K562 (cell line): ENCODE measurements around the gene MRPL16. TPM values are rescaled to one million over a fixed set of nuclear protein-coding genes. Genes with fewer than 3 reads are reported as not detected.
A peak's percentile ranks its signal among the peaks of the same experiment; 100 is the strongest.

Experiments used
- CBFA2T3 ChIP-seq: fragments of 450-650 bp; IDR thresholded peaks from 2 replicates; pipeline ENCODE4 v1.6.1; 2017
- DMBX1 ChIP-seq: fragments of 250-450 bp; sonication (Bioruptor Pico); IDR thresholded peaks from 2 replicates; pipeline ENCODE4 v1.8.0; 2022; ENCODE audit warnings: inconsistent platforms, mild to moderate bottlenecking, moderate library complexity, borderline replicate concordance
- DNMT1 ChIP-seq: fragments of 450-650 bp; IDR thresholded peaks from 2 replicates; pipeline ENCODE4 v1.6.1; 2016; ENCODE audit warnings: antibody characterized with exemption, mild to moderate bottlenecking
- FOXA1 ChIP-seq: fragments of 450-650 bp; IDR thresholded peaks from 2 replicates; pipeline ENCODE4 v1.6.1; 2016; ENCODE audit warnings: mild to moderate bottlenecking, borderline replicate concordance
- FOXJ3 ChIP-seq: sonication (generic); formaldehyde crosslinking; IDR thresholded peaks from 2 replicates; pipeline ENCODE4 v1.4.0; 2020; ENCODE audit warnings: mild to moderate bottlenecking, missing genetic modification reagents
- GABPB1 ChIP-seq: sonication (generic); formaldehyde crosslinking; IDR thresholded peaks from 2 replicates; pipeline ENCODE4 v1.8.0; 2022; ENCODE audit warnings: mild to moderate bottlenecking, missing genetic modification reagents
- GTF2F1 ChIP-seq: IDR thresholded peaks from 2 replicates; pipeline ENCODE4 v1.6.1; 2011; ENCODE audit warnings: low read depth, low read length, improper control_type of control experiment
- HDAC1 ChIP-seq, 2 experiments: fragments of 450-650 bp; IDR thresholded peaks; 2 replicates each; pipeline ENCODE4 v1.6.1; 2016 to 2017; ENCODE audit warnings: inconsistent platforms in 1 of 2, mild to moderate bottlenecking in 1 of 2, moderate library complexity in 1 of 2
- JUND ChIP-seq, 2 experiments: IDR thresholded peaks; 2 replicates in 1 of 2; 3 replicates in 1 of 2; pipeline ENCODE4 v1.6.1; 2011; ENCODE audit warnings: borderline replicate concordance in 2 of 2, low read depth in 2 of 2, low read length in 2 of 2, improper control_type of control experiment in 1 of 2, missing biosample characterization in 1 of 2, missing genetic modification characterization in 1 of 2, missing genetic modification reagents in 1 of 2
- KDM1A ChIP-seq, 2 experiments: fragments of 450-650 bp; IDR thresholded peaks; 2 replicates each; pipeline ENCODE4 v1.6.1; 2016; ENCODE audit warnings: mild to moderate bottlenecking in 2 of 2
- MAX ChIP-seq: sonication (generic); formaldehyde crosslinking; IDR thresholded peaks from 2 replicates; pipeline ENCODE4 v1.9.0; 2022; ENCODE audit warnings: mild to moderate bottlenecking, missing genetic modification reagents
- MED1 ChIP-seq: sonication (generic); formaldehyde crosslinking; IDR thresholded peaks from 2 replicates; pipeline ENCODE4 v1.8.1; 2023; ENCODE audit warnings: missing genetic modification reagents, borderline replicate concordance
- MLX ChIP-seq, 2 experiments: fragments of 450-650 bp in 1 of 2; sonication (generic) in 1 of 2; formaldehyde crosslinking; conservative IDR thresholded peaks; 2 replicates each; pipeline versions ENCODE4 v1.4.0 to v1.8.1; 2020 to 2022; ENCODE audit warnings: mild to moderate bottlenecking in 1 of 2, missing genetic modification reagents in 1 of 2
- RBM22 ChIP-seq: fragments of 200-400 bp; formaldehyde crosslinking; IDR thresholded peaks from 2 replicates; pipeline ENCODE4 v1.6.1; 2018; ENCODE audit warnings: low read length, low read depth; ENCODE audit not compliant: poor library complexity, severe bottlenecking
- RCOR1 ChIP-seq, 2 experiments: IDR thresholded peaks; 2 replicates each; pipeline ENCODE4 v1.6.1; 2012; ENCODE audit warnings: low read depth in 2 of 2, low read length in 2 of 2, borderline replicate concordance in 1 of 2, improper control_type of control experiment in 1 of 2
- SETDB1 ChIP-seq: IDR thresholded peaks from one replicate; pipeline ENCODE4 v1.6.1; 2012; ENCODE audit warnings: low read length, control low read depth, inconsistent platforms
- SMAD1 ChIP-seq: fragments of 150-350 bp; IDR thresholded peaks from 2 replicates; pipeline ENCODE4 v1.6.1; 2014; ENCODE audit warnings: low read length, low read depth; ENCODE audit not compliant: partially characterized antibody
- SMARCC2 ChIP-seq: fragments of 450-650 bp; IDR thresholded peaks from 2 replicates; pipeline ENCODE4 v1.6.1; 2017; ENCODE audit warnings: antibody characterized with exemption, moderate library complexity, mild to moderate bottlenecking, low read depth
- SNRNP70 ChIP-seq: fragments of 200-400 bp; formaldehyde crosslinking; optimal IDR thresholded peaks from 2 replicates; pipeline ENCODE3; 2017; ENCODE audit warnings: low read depth, low read length
- TAF15 ChIP-seq: fragments of 200-400 bp; formaldehyde crosslinking; IDR thresholded peaks from 2 replicates; pipeline ENCODE4 v1.6.1; 2017; ENCODE audit warnings: mild to moderate bottlenecking, low read depth, low read length, moderate library complexity
- THRA ChIP-seq: fragments of 450-650 bp; IDR thresholded peaks from 2 replicates; pipeline ENCODE4 v1.6.1; 2017; ENCODE audit warnings: mild to moderate bottlenecking, moderate library complexity
- ZNF263 ChIP-seq: sonication (generic); formaldehyde crosslinking; IDR thresholded peaks from 2 replicates; pipeline ENCODE4 v1.8.0; 2022; ENCODE audit warnings: mild to moderate bottlenecking, missing genetic modification reagents, borderline replicate concordance
- ZNF274 ChIP-seq: IDR thresholded peaks from 2 replicates; pipeline ENCODE4 v1.6.1; 2011; ENCODE audit warnings: low read depth, mild to moderate bottlenecking, low read length, moderate library complexity, borderline replicate concordance
- polyA plus RNA-seq, 8 experiments: library from polyadenylated mRNA; depleted of rRNA in 4 of 8; stranded (reverse) in 5 of 8; unstranded in 3 of 8; fragments of >200 nt; fragmentation: Nextera tagmentation in 2 of 8; fragmentation: Illumina TruSeq in 1 of 8; extraction: Ambion mirVana in 2 of 8; extraction: Trizol in 1 of 8; gene quantifications; 2 replicates each; pipeline versions ENCODE4 v1.2.1 to v1.2.3, GENCODE V29; 2011 to 2014; ENCODE audit warnings: inconsistent platforms in 1 of 8, missing spikeins in 1 of 8
- total RNA-seq, 7 experiments: library from RNA; depleted of rRNA in 6 of 7; stranded (reverse); fragments of >200 nt in 6 of 7; fragmentation: Illumina TruSeq in 2 of 7; extraction: Trizol in 2 of 7; gene quantifications; 2 replicates each; pipeline versions ENCODE4 v1.2.1 to v1.2.3, GENCODE V29; 2011 to 2021; ENCODE audit warnings: low replicate concordance in 1 of 7
- TF ChIP-seq, protein P1 (sequence below): fragments of 250-450 bp; sonication (Bioruptor Pico); IDR thresholded peaks from 2 replicates; pipeline ENCODE4 v1.9.0; 2021; ENCODE audit warnings: mild to moderate bottlenecking, inconsistent platforms

MRPL16 gene
- total and polyA plus RNA-seq, 9 of the 15 experiments (the other 6 are each of a cell fraction or from before 2014, with no cell fraction given) = 63.3 to 209 (median 157) TPM

DNA sequence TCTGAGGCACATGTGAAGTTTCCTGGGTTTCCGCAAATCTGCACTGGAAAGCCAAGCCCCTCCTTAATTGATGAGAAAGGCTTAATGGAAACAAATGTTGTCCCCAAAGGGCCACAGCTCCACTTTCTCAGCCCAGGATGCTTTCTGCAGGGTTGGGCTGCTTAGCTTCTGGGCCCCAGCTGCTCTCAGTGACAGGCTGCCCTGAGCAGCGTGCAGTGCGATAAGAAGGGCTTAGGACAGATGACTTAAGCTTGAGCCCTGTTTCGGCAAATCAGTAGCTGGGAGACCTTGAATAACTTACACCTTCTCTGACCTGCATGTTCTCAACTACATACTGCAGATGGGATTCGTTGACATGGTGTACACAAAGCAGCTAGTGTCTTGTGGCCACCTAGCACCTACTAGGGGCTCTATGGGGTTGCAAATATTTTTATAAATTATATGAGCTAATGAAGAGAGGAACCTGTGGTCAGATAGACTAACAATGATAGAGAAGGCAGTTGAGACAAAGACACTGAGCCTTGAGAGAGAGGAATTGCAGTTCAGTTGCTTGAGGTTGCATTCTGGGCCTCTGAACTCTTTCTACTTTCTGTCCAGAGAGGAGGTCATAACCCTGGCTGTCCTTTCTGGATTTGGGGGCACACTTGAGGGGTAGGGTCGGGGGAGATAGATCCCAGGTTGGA is 43.9 kb downstream of the MRPL16 start (continued):
- TF ChIP-seq, protein P1, sequence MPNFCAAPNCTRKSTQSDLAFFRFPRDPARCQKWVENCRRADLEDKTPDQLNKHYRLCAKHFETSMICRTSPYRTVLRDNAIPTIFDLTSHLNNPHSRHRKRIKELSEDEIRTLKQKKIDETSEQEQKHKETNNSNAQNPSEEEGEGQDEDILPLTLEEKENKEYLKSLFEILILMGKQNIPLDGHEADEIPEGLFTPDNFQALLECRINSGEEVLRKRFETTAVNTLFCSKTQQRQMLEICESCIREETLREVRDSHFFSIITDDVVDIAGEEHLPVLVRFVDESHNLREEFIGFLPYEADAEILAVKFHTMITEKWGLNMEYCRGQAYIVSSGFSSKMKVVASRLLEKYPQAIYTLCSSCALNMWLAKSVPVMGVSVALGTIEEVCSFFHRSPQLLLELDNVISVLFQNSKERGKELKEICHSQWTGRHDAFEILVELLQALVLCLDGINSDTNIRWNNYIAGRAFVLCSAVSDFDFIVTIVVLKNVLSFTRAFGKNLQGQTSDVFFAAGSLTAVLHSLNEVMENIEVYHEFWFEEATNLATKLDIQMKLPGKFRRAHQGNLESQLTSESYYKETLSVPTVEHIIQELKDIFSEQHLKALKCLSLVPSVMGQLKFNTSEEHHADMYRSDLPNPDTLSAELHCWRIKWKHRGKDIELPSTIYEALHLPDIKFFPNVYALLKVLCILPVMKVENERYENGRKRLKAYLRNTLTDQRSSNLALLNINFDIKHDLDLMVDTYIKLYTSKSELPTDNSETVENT = no peak
- no peak for TF ChIP-seq SNRNP70
- no peak for TF ChIP-seq THRA
- TF ChIP-seq MED1 = no peak
- TF ChIP-seq FOXA1 = no peak
- TF ChIP-seq ZNF263 (CRISPR knock-in tag) = no peak
- no peak for TF ChIP-seq MLX (CRISPR knock-in tag; conservative IDR thresholded peaks at IDR 0.05)
- TF ChIP-seq SETDB1 = no peak
- TF ChIP-seq KDM1A (IDR thresholded peaks at IDR 0.05) = peak in 1 of 2 experiments; percentile 51; a peak in 1 of 4 replicates
- no peak for TF ChIP-seq RBM22
- TF ChIP-seq HDAC1 (IDR thresholded peaks at IDR 0.05) = 0 out of 4 replicates have a peak, but pooled peaks of 1 of the 2 experiments have one; percentile 27
- no peak for TF ChIP-seq SMAD1
- TF ChIP-seq TAF15 = no peak
- peak; percentile 87 for TF ChIP-seq CBFA2T3
- TF ChIP-seq RCOR1 (IDR thresholded peaks at IDR 0.05; ENCODE audit: borderline replicate concordance in 1 of 2, low read depth in 2 of 2, low read length in 2 of 2) = peak in 1 of 2 experiments; percentile 72; a peak in 3 of 4 replicates
- TF ChIP-seq DNMT1 = no peak
- no peak for TF ChIP-seq ZNF274
- no peak for TF ChIP-seq SMARCC2
- TF ChIP-seq JUND (IDR thresholded peaks at IDR 0.05; ENCODE audit: borderline replicate concordance, low read depth, low read length) = peak; percentile 45; the same call in 1 of the 2 replicates
- no peak; the same call in 2 of the 3 replicates for TF ChIP-seq JUND (tag; IDR thresholded peaks at IDR 0.05; ENCODE audit: borderline replicate concordance, low read depth, low read length)
- no peak for TF ChIP-seq GTF2F1
- TF ChIP-seq GABPB1 = no peak
- peak; percentile 54 for TF ChIP-seq MAX
- TF ChIP-seq DMBX1 (CRISPR knock-in tag) = no peak
- no peak for TF ChIP-seq FOXJ3 (CRISPR knock-in tag)
